HEK293 (cell line): ENCODE measurements around the gene STX2.

Experiments
- BCL11A ChIP-seq: fragments of 450-650 bp; formaldehyde crosslinking; IDR thresholded peaks from 2 replicates; pipeline ENCODE4 v1.5.1; 2016; ENCODE audit warnings: low read depth, missing biosample characterization, missing genetic modification characterization
- EGR2 ChIP-seq: fragments of 450-650 bp; formaldehyde crosslinking; IDR thresholded peaks from 2 replicates; pipeline ENCODE4 v1.5.1; 2016; ENCODE audit warnings: low read depth, missing biosample characterization, missing genetic modification characterization
- GLIS2 ChIP-seq: fragments of 450-650 bp; formaldehyde crosslinking; IDR thresholded peaks from 2 replicates; pipeline ENCODE4 v1.5.1; 2016; ENCODE audit warnings: missing biosample characterization, missing genetic modification characterization
- INSM2 ChIP-seq: fragments of 450-650 bp; formaldehyde crosslinking; IDR thresholded peaks from 2 replicates; pipeline ENCODE4 v1.5.1; 2016; ENCODE audit warnings: missing biosample characterization, missing genetic modification characterization
- KLF1 ChIP-seq: fragments of 450-650 bp; formaldehyde crosslinking; IDR thresholded peaks from 2 replicates; pipeline ENCODE4 v1.5.1; 2016; ENCODE audit warnings: missing biosample characterization, missing genetic modification characterization
- OSR2 ChIP-seq: fragments of 450-650 bp; formaldehyde crosslinking; IDR thresholded peaks from 2 replicates; pipeline ENCODE4 v1.5.1; 2016; ENCODE audit warnings: missing biosample characterization, missing genetic modification characterization
- PRDM4 ChIP-seq: fragments of 450-650 bp; formaldehyde crosslinking; IDR thresholded peaks from 2 replicates; pipeline ENCODE4 v1.5.1; 2017; ENCODE audit warnings: missing biosample characterization, missing genetic modification characterization
- RBAK ChIP-seq: fragments of 450-650 bp; formaldehyde crosslinking; IDR thresholded peaks from 2 replicates; pipeline ENCODE4 v1.5.1; 2016; ENCODE audit warnings: missing biosample characterization, missing genetic modification characterization
- ZBTB21 ChIP-seq: fragments of 450-650 bp; formaldehyde crosslinking; IDR thresholded peaks from 2 replicates; pipeline ENCODE4 v1.5.1; 2017; ENCODE audit warnings: missing biosample characterization, missing genetic modification characterization
- ZBTB48 ChIP-seq: fragments of 450-650 bp; formaldehyde crosslinking; IDR thresholded peaks from 2 replicates; pipeline ENCODE4 v1.5.1; 2016; ENCODE audit warnings: missing biosample characterization, missing genetic modification characterization
- ZBTB8A ChIP-seq: fragments of 450-650 bp; formaldehyde crosslinking; IDR thresholded peaks from 2 replicates; pipeline ENCODE4 v1.5.1; 2016; ENCODE audit warnings: missing biosample characterization, missing genetic modification characterization
- ZNF133 ChIP-seq: fragments of 450-650 bp; formaldehyde crosslinking; IDR thresholded peaks from 2 replicates; pipeline ENCODE4 v1.5.1; 2016; ENCODE audit warnings: missing biosample characterization, missing genetic modification characterization
- ZNF2 ChIP-seq: fragments of 450-650 bp; formaldehyde crosslinking; IDR thresholded peaks from 2 replicates; pipeline ENCODE4 v1.5.1; 2016; ENCODE audit warnings: missing biosample characterization, missing genetic modification characterization
- ZNF221 ChIP-seq: fragments of 450-650 bp; formaldehyde crosslinking; IDR thresholded peaks from 2 replicates; pipeline ENCODE4 v1.5.1; 2017; ENCODE audit warnings: missing biosample characterization, missing genetic modification characterization, borderline replicate concordance
- ZNF223 ChIP-seq: fragments of 450-650 bp; formaldehyde crosslinking; IDR thresholded peaks from 2 replicates; pipeline ENCODE4 v1.5.1; 2016; ENCODE audit warnings: missing biosample characterization, missing genetic modification characterization
- ZNF239 ChIP-seq: fragments of 450-650 bp; formaldehyde crosslinking; IDR thresholded peaks from 2 replicates; pipeline ENCODE4 v1.5.1; 2016; ENCODE audit warnings: missing biosample characterization, missing genetic modification characterization
- ZNF24 ChIP-seq: fragments of 450-650 bp; formaldehyde crosslinking; IDR thresholded peaks from 2 replicates; pipeline ENCODE4 v1.5.1; 2016; ENCODE audit warnings: missing biosample characterization, missing genetic modification characterization
- ZNF292 ChIP-seq: fragments of 450-650 bp; formaldehyde crosslinking; IDR thresholded peaks from 2 replicates; pipeline ENCODE4 v1.5.1; 2016; ENCODE audit warnings: low read depth, missing biosample characterization, missing genetic modification characterization, borderline replicate concordance
- ZNF324 ChIP-seq: fragments of 450-650 bp; formaldehyde crosslinking; IDR thresholded peaks from 2 replicates; pipeline ENCODE4 v1.5.1; 2016; ENCODE audit warnings: missing biosample characterization, missing genetic modification characterization
- ZNF335 ChIP-seq: fragments of 450-650 bp; formaldehyde crosslinking; conservative IDR thresholded peaks from 2 replicates; pipeline ENCODE4 v1.5.1; 2016; ENCODE audit warnings: missing biosample characterization, missing genetic modification characterization
- ZNF354C ChIP-seq: fragments of 450-650 bp; formaldehyde crosslinking; IDR thresholded peaks from 2 replicates; pipeline ENCODE4 v1.5.1; 2016; ENCODE audit warnings: missing biosample characterization, missing genetic modification characterization, low read depth, borderline replicate concordance
- ZNF37A ChIP-seq: fragments of 450-650 bp; IDR thresholded peaks from 2 replicates; pipeline ENCODE4 v1.5.1; 2018; ENCODE audit warnings: missing biosample characterization, missing genetic modification characterization
- ZNF423 ChIP-seq: fragments of 450-650 bp; formaldehyde crosslinking; IDR thresholded peaks from 2 replicates; pipeline ENCODE4 v1.5.1; 2016; ENCODE audit warnings: missing biosample characterization, missing genetic modification characterization
- ZNF549 ChIP-seq: fragments of 450-650 bp; IDR thresholded peaks from 2 replicates; pipeline ENCODE4 v1.5.1; 2018; ENCODE audit warnings: missing biosample characterization, missing genetic modification characterization, mild to moderate bottlenecking, inconsistent platforms, moderate library complexity
- ZNF610 ChIP-seq: fragments of 450-650 bp; formaldehyde crosslinking; IDR thresholded peaks from 2 replicates; pipeline ENCODE4 v1.5.1; 2016; ENCODE audit warnings: missing biosample characterization, missing genetic modification characterization, borderline replicate concordance
- ZNF747 ChIP-seq: fragments of 450-650 bp; formaldehyde crosslinking; IDR thresholded peaks from 2 replicates; pipeline ENCODE4 v1.5.1; 2016; ENCODE audit warnings: missing biosample characterization, missing genetic modification characterization
- ZNF776 ChIP-seq: fragments of 450-650 bp; formaldehyde crosslinking; IDR thresholded peaks from 2 replicates; pipeline ENCODE4 v1.5.0; 2017; ENCODE audit warnings: missing biosample characterization, missing genetic modification characterization, borderline replicate concordance
- ZNF792 ChIP-seq: fragments of 450-650 bp; formaldehyde crosslinking; IDR thresholded peaks from 2 replicates; pipeline ENCODE4 v1.5.1; 2016; ENCODE audit warnings: missing biosample characterization, missing genetic modification characterization
- ZXDB ChIP-seq: fragments of 450-650 bp; formaldehyde crosslinking; IDR thresholded peaks from 2 replicates; pipeline ENCODE4 v1.5.1; 2016; ENCODE audit warnings: missing biosample characterization, missing genetic modification characterization
- TF ChIP-seq, protein P1 (sequence below): fragments of 450-650 bp; formaldehyde crosslinking; optimal IDR thresholded peaks from 2 replicates; pipeline ENCODE3; 2016; ENCODE audit warnings: missing biosample characterization, mild to moderate bottlenecking, missing genetic modification characterization
- TF ChIP-seq, protein P2 (sequence below): fragments of 450-650 bp; formaldehyde crosslinking; IDR thresholded peaks from 2 replicates; pipeline ENCODE4 v1.5.1; 2016; ENCODE audit warnings: missing biosample characterization, missing genetic modification characterization
- TF ChIP-seq, protein P3 (sequence below): fragments of 450-650 bp; formaldehyde crosslinking; IDR thresholded peaks from 2 replicates; pipeline ENCODE4 v1.5.1; 2016; ENCODE audit warnings: missing biosample characterization, missing genetic modification characterization

Gene STX2

GRCh38 chr12:130764475-130765185 is 74.4 kb downstream of the STX2 start (continued):
- TF ChIP-seq, protein P1, sequence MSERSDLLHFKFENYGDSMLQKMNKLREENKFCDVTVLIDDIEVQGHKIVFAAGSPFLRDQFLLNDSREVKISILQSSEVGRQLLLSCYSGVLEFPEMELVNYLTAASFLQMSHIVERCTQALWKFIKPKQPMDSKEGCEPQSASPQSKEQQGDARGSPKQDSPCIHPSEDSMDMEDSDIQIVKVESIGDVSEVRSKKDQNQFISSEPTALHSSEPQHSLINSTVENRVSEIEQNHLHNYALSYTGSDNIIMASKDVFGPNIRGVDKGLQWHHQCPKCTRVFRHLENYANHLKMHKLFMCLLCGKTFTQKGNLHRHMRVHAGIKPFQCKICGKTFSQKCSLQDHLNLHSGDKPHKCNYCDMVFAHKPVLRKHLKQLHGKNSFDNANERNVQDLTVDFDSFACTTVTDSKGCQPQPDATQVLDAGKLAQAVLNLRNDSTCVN (tag by site-specific recombination) = peak; percentile 19
- TF ChIP-seq ZNF2 (tag by site-specific recombination) = peak; percentile 68; the same call in 1 of the 2 replicates
- TF ChIP-seq, protein P2, sequence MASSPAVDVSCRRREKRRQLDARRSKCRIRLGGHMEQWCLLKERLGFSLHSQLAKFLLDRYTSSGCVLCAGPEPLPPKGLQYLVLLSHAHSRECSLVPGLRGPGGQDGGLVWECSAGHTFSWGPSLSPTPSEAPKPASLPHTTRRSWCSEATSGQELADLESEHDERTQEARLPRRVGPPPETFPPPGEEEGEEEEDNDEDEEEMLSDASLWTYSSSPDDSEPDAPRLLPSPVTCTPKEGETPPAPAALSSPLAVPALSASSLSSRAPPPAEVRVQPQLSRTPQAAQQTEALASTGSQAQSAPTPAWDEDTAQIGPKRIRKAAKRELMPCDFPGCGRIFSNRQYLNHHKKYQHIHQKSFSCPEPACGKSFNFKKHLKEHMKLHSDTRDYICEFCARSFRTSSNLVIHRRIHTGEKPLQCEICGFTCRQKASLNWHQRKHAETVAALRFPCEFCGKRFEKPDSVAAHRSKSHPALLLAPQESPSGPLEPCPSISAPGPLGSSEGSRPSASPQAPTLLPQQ = peak; percentile 29; the same call in 1 of the 2 replicates
- peak; percentile 49; the same call in 1 of the 2 replicates for TF ChIP-seq ZNF335 (tag by site-specific recombination)
- TF ChIP-seq ZNF324 (tag by site-specific recombination) = peak; percentile 97
- TF ChIP-seq OSR2 = peak; percentile 41; the same call in 1 of the 2 replicates
- peak; percentile 91 for TF ChIP-seq ZNF354C (tag by site-specific recombination)
- TF ChIP-seq RBAK (tag by site-specific recombination) = peak; percentile 88; the same call in 1 of the 2 replicates
- TF ChIP-seq ZNF24 (tag by site-specific recombination) = peak; percentile 17; the same call in 1 of the 2 replicates
- peak; percentile 97 for TF ChIP-seq INSM2 (tag by site-specific recombination)
- no peak for TF ChIP-seq ZNF423 (tag by site-specific recombination)
- TF ChIP-seq, protein P3, sequence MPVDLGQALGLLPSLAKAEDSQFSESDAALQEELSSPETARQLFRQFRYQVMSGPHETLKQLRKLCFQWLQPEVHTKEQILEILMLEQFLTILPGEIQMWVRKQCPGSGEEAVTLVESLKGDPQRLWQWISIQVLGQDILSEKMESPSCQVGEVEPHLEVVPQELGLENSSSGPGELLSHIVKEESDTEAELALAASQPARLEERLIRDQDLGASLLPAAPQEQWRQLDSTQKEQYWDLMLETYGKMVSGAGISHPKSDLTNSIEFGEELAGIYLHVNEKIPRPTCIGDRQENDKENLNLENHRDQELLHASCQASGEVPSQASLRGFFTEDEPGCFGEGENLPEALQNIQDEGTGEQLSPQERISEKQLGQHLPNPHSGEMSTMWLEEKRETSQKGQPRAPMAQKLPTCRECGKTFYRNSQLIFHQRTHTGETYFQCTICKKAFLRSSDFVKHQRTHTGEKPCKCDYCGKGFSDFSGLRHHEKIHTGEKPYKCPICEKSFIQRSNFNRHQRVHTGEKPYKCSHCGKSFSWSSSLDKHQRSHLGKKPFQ (tag by site-specific recombination) = no peak
- TF ChIP-seq ZNF776 (tag by site-specific recombination) = peak; percentile 52; the same call in 1 of the 2 replicates
- TF ChIP-seq ZNF221 (tag by site-specific recombination) = no peak
- TF ChIP-seq EGR2 (tag by site-specific recombination) = no peak
- peak; percentile 100 for TF ChIP-seq ZBTB21 (tag by site-specific recombination)
- TF ChIP-seq KLF1 (tag by site-specific recombination) = peak; percentile 67
- peak; percentile 14; the same call in 1 of the 2 replicates for TF ChIP-seq BCL11A
- no peak for TF ChIP-seq ZBTB8A (tag by site-specific recombination)
- peak; percentile 32 for TF ChIP-seq ZNF792 (tag by site-specific recombination)
- no peak for TF ChIP-seq GLIS2 (tag by site-specific recombination)
- peak; percentile 33; the same call in 1 of the 2 replicates for TF ChIP-seq ZXDB
- peak; percentile 40; the same call in 1 of the 2 replicates for TF ChIP-seq ZBTB48 (tag by site-specific recombination)
- 0 out of 2 replicates have a peak, but pooled peaks have one; percentile 52 for TF ChIP-seq ZNF292 (tag by site-specific recombination)
- TF ChIP-seq PRDM4 (tag by site-specific recombination) = no peak; the same call in 1 of the 2 replicates
- peak; percentile 94 for TF ChIP-seq ZNF747 (tag by site-specific recombination)
- TF ChIP-seq ZNF610 (tag by site-specific recombination) = no peak
- peak; percentile 73; the same call in 1 of the 2 replicates for TF ChIP-seq ZNF239 (tag by site-specific recombination)
- TF ChIP-seq ZNF223 = no peak
- TF ChIP-seq ZNF37A (tag by site-specific recombination) = no peak
- no peak for TF ChIP-seq ZNF549 (tag by site-specific recombination)
- peak; percentile 54; the same call in 1 of the 2 replicates for TF ChIP-seq ZNF133 (tag by site-specific recombination)
